Stimulated activated naive CD4-positive, alpha-beta T cell treated with Interleukin-2 at 50 U/mL for 16 hours (primary cell): Measurements from ENCODE around the gene ZBTB7C.
A peak's percentile ranks its signal among the peaks of the same experiment; 100 is the strongest.

ENCODE experiments used
- DNase-seq: peaks from one replicate; lab custom pipeline; 2025; lab: John Stamatoyannopoulos, UW

Gene ZBTB7C

GRCh38 chr18:48418539-48419276 lies 9.5 kb upstream of the ZBTB7C start:
- DNase-seq, result no peak

GRCh38 chr18:48417985-48418384 lies 8.8 kb upstream of the ZBTB7C start:
- no peak for DNase-seq

GRCh38 chr18:48413342-48413741 lies 4.2 kb upstream of the ZBTB7C start:
- no peak for DNase-seq

- peak; percentile 10 for DNase-seq
These were observed 3.3 kb upstream of the ZBTB7C start for GRCh38 chr18:48412339-48412929.

GRCh38 chr18:48410095-48410920 lies 1.1 kb upstream of the ZBTB7C start:
- DNase-seq, result peak; percentile 67

- no peak for DNase-seq
These were observed 460 bp upstream of the ZBTB7C start for GRCh38 chr18:48409591-48410094.

- no peak for DNase-seq
These were observed 964 bp downstream of the ZBTB7C start for GRCh38 chr18:48408111-48408726.

GRCh38 chr18:48407358-48407757 lies 1.8 kb downstream of the ZBTB7C start:
- no peak for DNase-seq

GRCh38 chr18:48405978-48406377 lies 3.2 kb downstream of the ZBTB7C start:
- no peak for DNase-seq

GRCh38 chr18:48404716-48405507 lies 4.3 kb downstream of the ZBTB7C start:
- no peak for DNase-seq

- no peak for DNase-seq
These were observed 6.2 kb downstream of the ZBTB7C start for GRCh38 chr18:48402953-48403352.

GRCh38 chr18:48399303-48400075 lies 9.7 kb downstream of the ZBTB7C start:
- no peak for DNase-seq

GRCh38 chr18:48398074-48398473 lies 11.1 kb downstream of the ZBTB7C start:
- DNase-seq, result no peak

- no peak for DNase-seq
These were observed 12.2 kb downstream of the ZBTB7C start for GRCh38 chr18:48397021-48397420.

- DNase-seq, result no peak
These were observed 12.6 kb downstream of the ZBTB7C start for GRCh38 chr18:48396561-48396960.

- no peak for DNase-seq
These were observed 13.5 kb downstream of the ZBTB7C start for GRCh38 chr18:48395646-48396045.

GRCh38 chr18:48394176-48394575 lies 15.0 kb downstream of the ZBTB7C start:
- no peak for DNase-seq

- DNase-seq, result no peak
These were observed 15.4 kb downstream of the ZBTB7C start for GRCh38 chr18:48393776-48394175.

- DNase-seq, result no peak
These were observed 16.0 kb downstream of the ZBTB7C start for GRCh38 chr18:48393170-48393569.

- DNase-seq, result no peak
These were observed 16.9 kb downstream of the ZBTB7C start for GRCh38 chr18:48392268-48392667.

- DNase-seq, result no peak
These were observed 17.3 kb downstream of the ZBTB7C start for GRCh38 chr18:48391868-48392267.
